Ammon's horn (tissue), 1 donor: ENCODE measurements around the gene CDKAL1.

ENCODE experiments used
- DNase-seq: peaks from one replicate; pipeline ENCODE4 v3.0.0-alpha.2; 2016; ENCODE audit warnings: low spot score

The CDKAL1 gene

GRCh38 chr6:20680697-20681165, 146.5 kb downstream of the CDKAL1 start:
- DNase-seq = no peak

- DNase-seq = no peak
Measured at GRCh38 chr6:20681243-20681684, 147.0 kb downstream of the CDKAL1 start.

- DNase-seq = no peak
Measured at GRCh38 chr6:20684474-20684873, 150.2 kb downstream of the CDKAL1 start.

DNA sequence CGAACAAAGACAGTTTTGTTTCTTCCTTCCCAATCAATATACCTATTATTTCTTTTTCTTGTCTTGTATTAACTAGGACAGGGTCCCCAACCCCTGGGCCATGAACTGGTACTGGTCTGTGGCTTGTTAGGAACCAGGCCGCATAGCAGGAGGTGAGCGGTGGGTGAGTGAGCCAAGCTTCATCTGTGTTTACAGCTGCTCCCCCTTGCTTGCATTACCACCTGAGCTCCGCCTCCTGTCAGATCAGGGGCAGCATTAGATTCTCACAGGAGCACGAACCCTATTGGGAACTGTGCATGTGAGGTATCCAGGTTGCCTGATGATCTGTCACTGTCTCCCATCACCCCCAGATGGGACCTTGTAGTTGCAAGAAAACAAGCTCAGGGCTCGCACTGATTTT, 151.9 kb downstream of the CDKAL1 start:
- DNase-seq = no peak

DNA sequence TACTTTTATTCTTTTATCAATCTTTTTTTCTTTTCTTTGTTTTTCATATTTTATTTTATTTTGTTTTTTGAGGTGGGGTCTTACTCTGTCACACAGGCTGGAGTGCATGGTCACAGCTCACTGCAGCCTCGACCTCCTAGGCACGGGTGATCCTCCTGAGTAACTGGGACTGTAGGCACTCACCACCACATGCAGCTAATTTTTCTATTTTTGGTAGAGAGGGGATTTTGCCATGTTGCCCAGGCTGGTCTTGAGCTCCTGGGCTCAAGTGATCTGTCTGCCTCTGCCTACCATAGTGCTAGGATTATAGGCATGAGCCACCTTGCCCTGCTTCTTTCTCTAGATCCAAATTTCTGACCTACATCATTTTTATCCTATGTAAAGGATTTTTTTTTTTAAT, 153.2 kb downstream of the CDKAL1 start:
- DNase-seq = no peak

- DNase-seq = no peak
Measured at GRCh38 chr6:20688710-20689500, 154.6 kb downstream of the CDKAL1 start.

GRCh38 chr6:20691185-20691584, 156.9 kb downstream of the CDKAL1 start:
- DNase-seq = no peak

GRCh38 chr6:20692023-20692422, 157.8 kb downstream of the CDKAL1 start:
- no peak for DNase-seq

DNA sequence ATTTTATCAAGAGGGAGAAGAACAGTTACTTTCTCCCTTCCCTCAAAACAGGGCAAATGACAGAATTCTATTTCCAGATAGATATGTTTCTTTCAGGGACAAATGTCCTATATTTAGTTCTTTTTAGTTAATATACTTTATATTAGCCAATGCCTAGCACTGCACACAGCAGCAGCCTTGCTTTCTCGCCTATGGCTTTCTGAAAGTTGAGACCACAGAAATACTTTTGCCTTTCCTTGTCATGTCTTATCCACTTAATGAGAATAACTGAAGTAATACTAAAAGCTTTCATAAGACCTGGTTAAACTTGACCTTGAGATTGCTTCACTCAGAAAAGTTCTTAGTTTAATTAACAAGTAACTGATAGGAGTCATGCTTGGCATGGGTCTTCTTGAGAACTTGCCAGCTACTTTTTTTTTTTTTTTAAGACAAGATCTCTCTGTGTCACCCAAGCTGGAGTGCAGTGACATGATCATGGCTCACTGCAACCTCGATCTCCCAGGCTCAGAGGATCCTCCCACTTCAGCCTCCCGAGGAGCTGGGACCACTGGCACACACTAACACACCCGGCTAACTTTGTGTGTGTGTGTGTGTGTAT, 159.3 kb downstream of the CDKAL1 start:
- no peak for DNase-seq

DNA sequence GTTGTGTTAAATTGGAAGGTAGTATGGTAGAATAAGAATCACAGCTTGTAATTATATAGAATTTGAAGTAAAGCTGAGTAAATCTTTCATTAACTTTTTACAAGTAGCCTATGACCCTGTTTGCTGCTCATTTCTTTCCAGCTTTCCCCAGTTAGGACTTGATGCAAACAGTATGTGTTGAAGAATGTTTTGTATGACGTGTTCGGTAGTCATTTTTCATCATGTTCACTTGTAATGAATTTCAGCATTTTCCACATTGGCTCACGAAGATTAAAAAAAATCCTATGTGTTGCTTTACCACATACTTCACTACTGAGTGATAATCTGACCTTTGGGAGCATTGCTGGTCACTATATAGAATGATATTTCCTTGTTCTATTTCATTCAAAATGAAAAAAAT, 162.4 kb downstream of the CDKAL1 start:
- DNase-seq = no peak

GRCh38 chr6:20698675-20699074, 164.4 kb downstream of the CDKAL1 start:
- no peak for DNase-seq

GRCh38 chr6:20699402-20699801, 165.1 kb downstream of the CDKAL1 start:
- DNase-seq = no peak

- no peak for DNase-seq
Measured at GRCh38 chr6:20700375-20700774, 166.1 kb downstream of the CDKAL1 start.

GRCh38 chr6:20702366-20702765, 168.1 kb downstream of the CDKAL1 start:
- no peak for DNase-seq

- no peak for DNase-seq
Measured at GRCh38 chr6:20703049-20703448, 168.8 kb downstream of the CDKAL1 start.

- no peak for DNase-seq
Measured at GRCh38 chr6:20704325-20705025, 170.2 kb downstream of the CDKAL1 start.

DNA sequence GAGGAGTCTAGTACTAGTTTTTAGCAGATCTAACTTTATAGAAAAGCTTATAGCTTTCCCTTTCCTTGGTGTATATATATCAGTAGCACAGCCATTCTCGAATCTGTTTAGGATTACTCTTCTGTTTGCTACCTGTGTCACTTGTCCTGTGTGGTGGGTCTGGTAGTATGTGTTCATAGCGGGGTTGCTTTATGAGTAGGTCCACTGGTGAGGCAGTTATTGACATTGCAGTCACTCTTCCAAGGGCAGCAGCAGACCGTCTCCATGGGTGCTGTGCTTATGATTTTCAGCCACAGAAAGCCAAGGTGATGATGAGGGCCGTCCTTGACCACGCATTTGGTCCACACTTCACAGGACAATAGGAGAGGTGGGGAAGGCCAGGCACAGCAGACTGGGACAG, 171.5 kb downstream of the CDKAL1 start:
- no peak for DNase-seq

DNA sequence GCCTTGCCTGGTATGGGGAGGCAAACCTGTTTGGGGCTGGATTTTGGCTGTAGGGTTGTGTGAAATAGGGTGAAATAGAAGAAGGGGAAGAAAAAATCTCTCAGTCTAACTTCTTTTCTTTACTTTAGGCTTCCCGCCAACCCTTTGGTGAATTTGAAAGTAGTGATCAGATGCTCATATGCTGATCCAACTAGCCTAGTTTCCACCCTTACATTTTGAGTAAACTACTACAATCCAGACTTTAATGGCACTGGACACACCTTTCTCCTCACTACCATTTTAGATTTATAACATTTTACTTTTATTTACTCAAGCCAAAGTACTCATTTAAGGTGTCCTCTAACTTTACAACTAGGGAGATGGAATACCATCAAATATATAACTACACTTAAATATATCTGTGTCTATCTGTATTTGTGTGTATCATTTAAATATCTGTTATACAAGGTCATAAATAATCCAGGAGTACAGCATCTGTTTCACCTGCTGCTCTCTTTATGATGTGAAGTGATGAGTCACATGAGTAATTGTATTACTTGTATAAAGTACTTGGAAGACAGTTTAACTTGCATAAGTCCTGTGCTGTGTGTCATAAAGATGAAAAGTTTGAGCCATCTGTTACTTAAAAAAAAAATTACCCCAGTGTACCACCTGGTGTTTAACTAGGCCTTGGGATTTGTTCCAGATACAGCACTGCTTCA, 172.1 kb downstream of the CDKAL1 start:
- DNase-seq = no peak

DNA sequence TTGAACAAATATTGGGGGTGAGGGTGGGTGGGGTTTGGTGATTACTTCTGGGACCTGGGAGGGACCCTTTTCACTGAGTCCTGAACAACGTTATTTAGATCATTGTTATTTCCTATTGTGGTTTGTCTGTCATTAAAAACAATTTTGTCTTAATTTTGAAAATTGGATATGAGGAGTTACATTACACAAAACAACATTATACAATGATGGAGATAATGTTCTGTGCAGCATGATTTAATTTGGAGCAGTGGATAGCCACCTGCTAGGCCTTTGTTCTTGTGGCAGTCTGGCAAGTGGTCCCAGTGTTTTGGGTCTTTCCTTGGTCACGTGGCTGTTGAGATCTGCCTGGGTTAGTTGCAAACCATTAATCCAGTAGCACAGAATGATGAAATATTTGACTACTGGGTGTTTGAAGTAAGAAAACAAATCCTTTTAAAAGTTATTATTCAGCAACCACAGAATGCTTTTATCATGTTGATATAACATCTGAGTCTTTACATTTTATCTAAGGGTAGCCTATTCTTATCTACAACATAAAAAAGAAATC, 172.8 kb downstream of the CDKAL1 start:
- no peak for DNase-seq

DNA sequence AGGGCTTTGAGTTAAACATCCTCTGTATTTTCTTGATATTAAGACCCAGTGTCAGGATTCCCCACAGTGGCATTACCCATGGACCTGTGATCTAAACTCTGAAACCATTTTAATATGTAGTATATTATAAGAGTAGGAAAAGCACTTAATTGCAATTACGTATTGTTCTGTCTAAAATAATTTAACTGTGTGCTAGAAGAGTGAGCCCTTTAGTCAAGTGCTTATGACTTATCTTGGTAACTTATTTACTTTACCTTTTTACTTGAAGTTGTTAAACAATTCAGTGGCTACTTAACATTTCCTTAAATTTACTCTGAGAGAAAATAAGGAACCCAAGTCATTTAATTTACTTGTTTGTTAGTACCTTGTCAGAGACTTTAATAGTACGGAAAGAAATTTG, 173.6 kb downstream of the CDKAL1 start:
- DNase-seq = no peak

GRCh38 chr6:20708367-20709124, 174.3 kb downstream of the CDKAL1 start:
- no peak for DNase-seq
